ENCODE results near the gene U2AF2. TPM values are rescaled to one million over a fixed set of nuclear protein-coding genes. Genes with fewer than 3 reads are reported as not detected.
A peak's percentile ranks its signal among the peaks of the same experiment; 100 is the strongest.

Gene U2AF2
- total and polyA plus RNA-seq, 9 of the 15 experiments (the other 6 are each of a cell fraction or from before 2014, with no cell fraction given), result 3.0 to 331 (median 157) TPM

GRCh38 chr19:55622242-55622969 is 32.4 kb upstream of the U2AF2 start (continued):
- TF ChIP-seq GTF3C2 (IDR thresholded peaks at IDR 0.05; ENCODE audit: borderline replicate concordance, extremely low read depth, insufficient read length) (no peak), POLR2G (IDR thresholded peaks at IDR 0.05; ENCODE audit: low read depth, low read length) (peak; percentile 4), ZBTB33 (CRISPR knock-in tag; IDR thresholded peaks at IDR 0.05) (peak; percentile 63; the same call in 1 of the 2 replicates)
- TF ChIP-seq, protein P1, sequence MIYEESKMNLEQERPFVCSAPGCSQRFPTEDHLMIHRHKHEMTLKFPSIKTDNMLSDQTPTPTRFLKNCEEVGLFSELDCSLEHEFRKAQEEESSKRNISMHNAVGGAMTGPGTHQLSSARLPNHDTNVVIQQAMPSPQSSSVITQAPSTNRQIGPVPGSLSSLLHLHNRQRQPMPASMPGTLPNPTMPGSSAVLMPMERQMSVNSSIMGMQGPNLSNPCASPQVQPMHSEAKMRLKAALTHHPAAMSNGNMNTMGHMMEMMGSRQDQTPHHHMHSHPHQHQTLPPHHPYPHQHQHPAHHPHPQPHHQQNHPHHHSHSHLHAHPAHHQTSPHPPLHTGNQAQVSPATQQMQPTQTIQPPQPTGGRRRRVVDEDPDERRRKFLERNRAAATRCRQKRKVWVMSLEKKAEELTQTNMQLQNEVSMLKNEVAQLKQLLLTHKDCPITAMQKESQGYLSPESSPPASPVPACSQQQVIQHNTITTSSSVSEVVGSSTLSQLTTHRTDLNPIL (CRISPR knock-in tag; IDR thresholded peaks at IDR 0.05), result no peak
- TF ChIP-seq, protein P2, sequence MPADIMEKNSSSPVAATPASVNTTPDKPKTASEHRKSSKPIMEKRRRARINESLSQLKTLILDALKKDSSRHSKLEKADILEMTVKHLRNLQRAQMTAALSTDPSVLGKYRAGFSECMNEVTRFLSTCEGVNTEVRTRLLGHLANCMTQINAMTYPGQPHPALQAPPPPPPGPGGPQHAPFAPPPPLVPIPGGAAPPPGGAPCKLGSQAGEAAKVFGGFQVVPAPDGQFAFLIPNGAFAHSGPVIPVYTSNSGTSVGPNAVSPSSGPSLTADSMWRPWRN (IDR thresholded peaks at IDR 0.05; ENCODE audit: low read depth), result no peak

Measured in K562 (cell line).